Calu3 (cell line): ENCODE measurements around the gene BMP8A. TPM values are rescaled to one million over a fixed set of nuclear protein-coding genes. Genes with fewer than 3 reads are reported as not detected.

Experiments
- BruUV-seq: library from RNA; stranded (reverse); fragments of 400-500 nt; replicated peaks from 2 replicates; lab custom pipeline; 2021; lab: Mats Ljungman, UMichigan
- CTCF ChIA-PET: fragments of 300-600 bp; sonication (Branson Sonifier 250); formaldehyde crosslinking; loops from one replicate; lab custom pipeline; 2022; ENCODE audit warnings: antibody characterized with exemption; lab: Charles Lee
- DNase-seq: peaks from one replicate; pipeline ENCODE4 v3.0.0; 2022
- H3K27ac Mint-ChIP-seq: one replicate; pipeline ENCODE4 v1.8.0; 2022; ENCODE audit warnings: mixed read lengths; ENCODE audit not compliant: unreplicated experiment
- H3K27me3 Mint-ChIP-seq: one replicate; pipeline ENCODE4 v1.8.0; 2022; ENCODE audit warnings: mixed read lengths; ENCODE audit not compliant: unreplicated experiment
- H3K36me3 Mint-ChIP-seq: one replicate; pipeline ENCODE4 v1.8.0; 2022; ENCODE audit warnings: mild to moderate bottlenecking, moderate library complexity, mixed read lengths; ENCODE audit not compliant: insufficient read depth, unreplicated experiment
- H3K4me1 Mint-ChIP-seq: one replicate; pipeline ENCODE4 v1.8.0; 2022; ENCODE audit warnings: mild to moderate bottlenecking, low read depth, mixed read lengths; ENCODE audit not compliant: unreplicated experiment
- H3K4me3 Mint-ChIP-seq: one replicate; pipeline ENCODE4 v1.8.0; 2022; ENCODE audit warnings: mild to moderate bottlenecking, low read depth, moderate library complexity, mixed read lengths; ENCODE audit not compliant: unreplicated experiment
- H3K9me3 Mint-ChIP-seq: one replicate; pipeline ENCODE4 v1.8.0; 2022; ENCODE audit warnings: low read depth, mixed read lengths; ENCODE audit not compliant: unreplicated experiment
- intact Hi-C: fragments of 100-400 bp; cut with micrococcal nuclease; formaldehyde crosslinking; loops from one replicate; pipeline ENCODE4 v1.10.0; 2022; ENCODE audit not compliant: unreplicated experiment
- total RNA-seq: library from RNA; stranded (reverse); gene quantifications from 2 replicates; pipeline ENCODE4 v1.2.3, GENCODE V29; 2022
- TF ChIP-seq, protein P1 (sequence below): fragments of 200-600 bp; IDR thresholded peaks from one replicate; pipeline ENCODE4 v1.8.0; 2022; ENCODE audit warnings: antibody characterized with exemption; ENCODE audit not compliant: unreplicated experiment

BMP8A gene
- total RNA-seq, 1 experiment from 2014 or later = 0.40 TPM

DNA sequence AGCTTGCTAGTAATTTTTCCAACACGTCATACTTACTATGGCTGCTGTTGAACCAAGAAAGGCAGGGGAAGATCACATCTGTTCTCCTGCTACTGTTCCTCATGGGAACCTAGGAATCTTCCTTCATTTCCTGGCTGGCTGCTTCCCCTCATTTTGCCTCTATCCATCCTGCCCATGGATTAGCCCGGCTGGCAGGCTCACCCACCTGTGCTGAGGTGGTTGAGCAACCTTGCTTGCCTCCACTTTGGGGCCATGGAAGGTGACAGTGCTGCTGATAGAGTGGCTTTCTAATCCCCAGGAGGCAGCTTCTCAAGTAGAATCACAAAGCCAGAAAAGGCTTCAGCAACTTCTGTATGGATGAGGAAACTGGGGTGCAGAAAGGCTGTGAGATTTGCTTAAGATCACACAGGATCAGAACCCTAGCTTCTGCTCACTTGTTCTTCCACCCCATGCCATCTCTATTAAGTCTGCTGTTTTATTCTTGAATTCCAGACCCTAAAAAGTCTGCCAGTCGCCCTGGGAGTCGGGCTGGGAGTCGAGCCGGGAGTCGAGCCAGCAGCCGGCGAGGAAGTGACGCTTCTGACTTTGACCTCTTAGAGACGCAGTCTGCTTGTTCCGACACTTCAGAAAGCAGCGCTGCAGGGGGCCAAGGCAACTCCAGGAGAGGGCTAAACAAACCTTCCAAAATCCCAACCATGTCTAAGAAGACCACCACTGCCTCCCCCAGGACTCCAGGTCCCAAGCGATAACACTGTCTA, 6.2 kb upstream of the BMP8A start:
- no peak overlapping the region for H3K27ac Mint-ChIP-seq
- BruUV-seq = no TSS peak
- H3K27me3 Mint-ChIP-seq = no peaks in the 10 kb centered on the region
- H3K9me3 Mint-ChIP-seq = no peaks in the 10 kb centered on the region
- no peak overlapping the region for H3K4me3 Mint-ChIP-seq
- intact Hi-C loops = no loop called here
- no peaks in the 10 kb centered on the region for H3K4me1 Mint-ChIP-seq
- peaks cover 91% of the 10 kb centered on the region for H3K36me3 Mint-ChIP-seq
- TF ChIP-seq, protein P1, sequence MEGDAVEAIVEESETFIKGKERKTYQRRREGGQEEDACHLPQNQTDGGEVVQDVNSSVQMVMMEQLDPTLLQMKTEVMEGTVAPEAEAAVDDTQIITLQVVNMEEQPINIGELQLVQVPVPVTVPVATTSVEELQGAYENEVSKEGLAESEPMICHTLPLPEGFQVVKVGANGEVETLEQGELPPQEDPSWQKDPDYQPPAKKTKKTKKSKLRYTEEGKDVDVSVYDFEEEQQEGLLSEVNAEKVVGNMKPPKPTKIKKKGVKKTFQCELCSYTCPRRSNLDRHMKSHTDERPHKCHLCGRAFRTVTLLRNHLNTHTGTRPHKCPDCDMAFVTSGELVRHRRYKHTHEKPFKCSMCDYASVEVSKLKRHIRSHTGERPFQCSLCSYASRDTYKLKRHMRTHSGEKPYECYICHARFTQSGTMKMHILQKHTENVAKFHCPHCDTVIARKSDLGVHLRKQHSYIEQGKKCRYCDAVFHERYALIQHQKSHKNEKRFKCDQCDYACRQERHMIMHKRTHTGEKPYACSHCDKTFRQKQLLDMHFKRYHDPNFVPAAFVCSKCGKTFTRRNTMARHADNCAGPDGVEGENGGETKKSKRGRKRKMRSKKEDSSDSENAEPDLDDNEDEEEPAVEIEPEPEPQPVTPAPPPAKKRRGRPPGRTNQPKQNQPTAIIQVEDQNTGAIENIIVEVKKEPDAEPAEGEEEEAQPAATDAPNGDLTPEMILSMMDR = no peak
- no peak for DNase-seq
- CTCF ChIA-PET = no interaction called here

DNA sequence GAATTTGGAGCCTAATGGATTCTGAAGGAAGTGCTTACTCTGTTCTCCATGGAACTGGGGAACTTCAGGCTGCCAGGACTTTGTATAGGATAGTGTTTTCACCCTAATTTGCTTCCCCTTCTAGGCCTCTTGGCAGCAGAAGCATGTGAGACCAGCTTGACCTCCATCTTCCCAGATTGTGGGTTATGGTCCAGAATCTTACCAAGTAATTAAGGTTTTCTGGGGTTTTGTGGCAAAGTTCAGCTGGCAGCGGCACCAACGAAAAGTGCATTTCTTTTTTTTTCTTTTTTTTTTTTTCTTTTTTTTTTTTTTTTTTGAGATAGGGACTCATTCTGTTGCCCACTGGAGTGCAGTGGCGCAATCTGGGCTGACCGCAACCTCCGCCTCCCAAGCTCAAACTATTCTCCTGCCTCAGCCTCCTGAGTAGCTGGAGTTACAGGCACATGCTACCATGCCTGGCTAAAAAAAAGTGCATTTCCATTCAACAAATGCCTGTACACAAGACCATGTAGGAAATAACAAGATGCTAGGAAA, 3.4 kb upstream of the BMP8A start:
- no peak overlapping the region for H3K4me3 Mint-ChIP-seq
- no peaks in the 10 kb centered on the region for H3K4me1 Mint-ChIP-seq
- no TSS peak for BruUV-seq
- DNase-seq = no peak
- intact Hi-C loops = no loop called here
- H3K36me3 Mint-ChIP-seq = peaks cover 75% of the 10 kb centered on the region
- peaks cover 5% of the 10 kb centered on the region for H3K27me3 Mint-ChIP-seq
- H3K9me3 Mint-ChIP-seq = no peaks in the 10 kb centered on the region
- CTCF ChIA-PET = interaction anchor here (0.6 to 1.1 kb wide), 3 partner anchors 17 to 120 kb away, joined by 4 to 5 read pairs (median 4); no protein-coding TSS in a partner anchor
- TF ChIP-seq, protein P1 = no peak
- no peak overlapping the region for H3K27ac Mint-ChIP-seq

DNA sequence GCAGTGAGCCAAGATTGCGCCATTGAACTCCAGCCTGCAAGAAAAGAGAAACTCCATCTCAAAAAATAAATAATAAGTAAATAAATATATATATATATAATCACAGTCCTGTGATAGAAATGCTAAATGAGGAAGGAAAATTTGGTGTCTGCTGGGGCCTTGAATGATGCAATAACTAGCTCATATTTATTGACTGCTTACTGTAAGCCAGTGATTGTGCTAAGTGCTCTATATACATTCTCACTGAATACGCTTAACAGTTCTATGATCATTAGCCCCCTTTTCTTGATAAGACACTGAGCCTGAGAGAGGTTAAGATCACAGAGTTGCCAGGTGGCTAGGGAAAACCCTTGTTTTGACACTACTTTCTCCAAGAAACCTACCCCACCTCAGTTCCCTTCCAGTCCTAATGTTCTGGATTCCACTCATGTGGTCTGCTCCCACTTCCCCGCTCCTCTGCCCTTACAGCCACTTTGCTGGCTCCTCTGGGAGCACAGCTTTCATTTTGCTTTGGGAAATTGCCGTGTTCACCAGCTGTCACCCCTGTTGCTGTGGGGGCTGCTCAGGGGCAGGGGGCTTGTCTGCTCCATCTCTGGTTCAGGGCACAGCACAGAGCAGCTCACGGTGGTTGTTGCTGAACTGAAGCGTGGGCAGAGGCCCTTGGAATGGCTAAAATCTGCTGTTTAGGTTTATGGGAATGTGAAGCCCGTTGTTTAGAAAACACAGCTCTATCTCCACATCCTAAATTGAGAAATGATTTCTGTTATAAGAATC, 2.5 kb upstream of the BMP8A start:
- Mint-ChIP-seq H3K9me3 (no peaks in the 10 kb centered on the region), H3K4me1 (no peaks in the 10 kb centered on the region), H3K4me3 (no peak overlapping the region), H3K36me3 (peaks cover 70% of the 10 kb centered on the region), H3K27me3 (peaks cover 14% of the 10 kb centered on the region), H3K27ac (peak overlapping the region; percentile 64)
- intact Hi-C loops = no loop called here
- no peak for DNase-seq
- TF ChIP-seq, protein P1 = no peak
- BruUV-seq = no TSS peak
- CTCF ChIA-PET = interaction anchor here (0.6 to 1.1 kb wide), 3 partner anchors 18 to 121 kb away, joined by 4 to 5 read pairs (median 4); no protein-coding TSS in a partner anchor

DNA sequence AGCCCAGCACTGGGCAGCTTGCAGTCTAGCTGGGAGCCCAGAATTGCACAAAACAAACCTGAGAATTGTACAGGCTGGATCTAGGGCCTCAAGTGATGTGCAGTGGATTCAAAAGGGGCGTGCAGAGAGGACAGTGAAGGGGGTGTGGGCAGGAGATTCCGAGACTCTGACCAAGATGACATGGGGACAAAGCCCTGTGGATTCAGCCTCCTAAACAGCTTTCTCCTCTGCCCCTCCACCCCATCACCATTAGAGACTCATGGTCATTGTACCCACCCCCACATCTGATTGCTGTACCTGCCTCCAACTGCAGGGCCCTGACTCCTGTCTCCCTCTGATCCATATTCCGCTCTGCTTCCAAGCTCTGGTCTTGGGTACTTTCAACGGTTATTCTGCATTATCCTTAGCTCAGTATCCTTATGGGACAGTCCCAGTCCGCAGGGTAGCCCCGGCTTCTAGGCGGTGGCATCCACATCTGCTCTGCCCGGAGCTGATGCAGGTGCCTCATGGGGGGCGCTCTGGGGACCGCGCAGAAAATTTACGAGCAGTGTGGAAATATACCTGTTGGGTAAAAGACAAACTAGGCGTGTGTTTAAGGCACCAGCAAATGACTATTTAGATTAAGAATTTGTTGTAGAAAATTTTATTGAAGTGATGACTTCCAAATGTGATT, 1.7 kb upstream of the BMP8A start:
- CTCF ChIA-PET = interaction anchor here (1.1 kb wide), 1 partner anchor 117 kb away, joined by 4 read pairs; no protein-coding TSS in a partner anchor
- no peak overlapping the region for H3K4me3 Mint-ChIP-seq

More for the DNA sequence above, 1.7 kb upstream of the BMP8A start:
- Mint-ChIP-seq H3K27ac (peak overlapping the region; percentile 64), H3K9me3 (no peaks in the 10 kb centered on the region), H3K36me3 (peaks cover 66% of the 10 kb centered on the region), H3K4me1 (no peaks in the 10 kb centered on the region), H3K27me3 (peaks cover 21% of the 10 kb centered on the region)
- BruUV-seq = no TSS peak
- intact Hi-C loops = no loop called here
- DNase-seq = no peak
- TF ChIP-seq, protein P1 = no peak
